ENCODE data around the gene ADAMTSL1. TPM values are rescaled to one million over a fixed set of nuclear protein-coding genes. Genes with fewer than 3 reads are reported as not detected.

Gene ADAMTSL1
- polyA plus RNA-seq, 1 donor from 2014 or later = 1.1 TPM

DNA sequence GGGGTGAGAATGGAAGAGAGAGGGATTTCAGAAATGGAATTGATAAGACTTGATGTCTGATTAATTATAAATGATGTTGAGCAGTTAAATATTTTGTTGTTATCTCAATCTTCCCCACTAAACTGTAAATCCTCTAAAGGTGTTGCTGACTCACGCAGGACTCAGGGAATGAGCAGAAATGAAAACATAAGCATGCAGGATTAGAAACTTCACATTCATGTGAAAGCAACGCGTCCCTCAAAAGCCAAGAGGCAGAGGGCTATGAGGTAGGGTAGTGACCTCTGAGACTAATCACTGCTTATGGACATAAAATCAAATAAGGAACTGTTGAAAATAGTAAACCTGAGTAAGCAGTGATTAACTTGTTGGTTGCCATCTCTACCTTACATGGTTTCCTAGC lies 21.1 kb downstream of the ADAMTSL1 start:
- Histone ChIP-seq H3K79me2 (replicated peaks; ENCODE audit: insufficient read depth, low read length) (no peaks in the 10 kb centered on the region), H3K9me2 (ENCODE audit: insufficient read depth, low read length) (no peaks in the 10 kb centered on the region), H3K4me3 (ENCODE audit: low read length) (no peak overlapping the region), H3K4me2 (ENCODE audit: low read length) (no peak overlapping the region), H4K20me1 (ENCODE audit: insufficient read depth) (no peaks in the 10 kb centered on the region), H3K9ac (ENCODE audit: low read length) (no peak overlapping the region), H3F3A (ENCODE audit: insufficient read depth, low read length, poor library complexity, severe bottlenecking) (no peaks in the 10 kb centered on the region), H2AFZ (ENCODE audit: low read depth, low read length) (no peak overlapping the region), H3K27me3 (ENCODE audit: insufficient read depth, low read depth, low read length) (no peaks in the 10 kb centered on the region), H3K9me3 (ENCODE audit: low read length) (no peaks in the 10 kb centered on the region), H3K27ac (ENCODE audit: low read length) (no peak overlapping the region), H3K36me3 (ENCODE audit: insufficient read depth, low read length) (no peaks in the 10 kb centered on the region)
- TF ChIP-seq EP300 (conservative IDR thresholded peaks at IDR 0.05; ENCODE audit: poor library complexity, severe bottlenecking) (no peak), SMC3 (conservative IDR thresholded peaks at IDR 0.05; ENCODE audit: poor library complexity) (no peak)
- TF ChIP-seq, protein P1, sequence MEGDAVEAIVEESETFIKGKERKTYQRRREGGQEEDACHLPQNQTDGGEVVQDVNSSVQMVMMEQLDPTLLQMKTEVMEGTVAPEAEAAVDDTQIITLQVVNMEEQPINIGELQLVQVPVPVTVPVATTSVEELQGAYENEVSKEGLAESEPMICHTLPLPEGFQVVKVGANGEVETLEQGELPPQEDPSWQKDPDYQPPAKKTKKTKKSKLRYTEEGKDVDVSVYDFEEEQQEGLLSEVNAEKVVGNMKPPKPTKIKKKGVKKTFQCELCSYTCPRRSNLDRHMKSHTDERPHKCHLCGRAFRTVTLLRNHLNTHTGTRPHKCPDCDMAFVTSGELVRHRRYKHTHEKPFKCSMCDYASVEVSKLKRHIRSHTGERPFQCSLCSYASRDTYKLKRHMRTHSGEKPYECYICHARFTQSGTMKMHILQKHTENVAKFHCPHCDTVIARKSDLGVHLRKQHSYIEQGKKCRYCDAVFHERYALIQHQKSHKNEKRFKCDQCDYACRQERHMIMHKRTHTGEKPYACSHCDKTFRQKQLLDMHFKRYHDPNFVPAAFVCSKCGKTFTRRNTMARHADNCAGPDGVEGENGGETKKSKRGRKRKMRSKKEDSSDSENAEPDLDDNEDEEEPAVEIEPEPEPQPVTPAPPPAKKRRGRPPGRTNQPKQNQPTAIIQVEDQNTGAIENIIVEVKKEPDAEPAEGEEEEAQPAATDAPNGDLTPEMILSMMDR (IDR thresholded peaks at IDR 0.05; ENCODE audit: poor library complexity, severe bottlenecking) = no peak

DNA sequence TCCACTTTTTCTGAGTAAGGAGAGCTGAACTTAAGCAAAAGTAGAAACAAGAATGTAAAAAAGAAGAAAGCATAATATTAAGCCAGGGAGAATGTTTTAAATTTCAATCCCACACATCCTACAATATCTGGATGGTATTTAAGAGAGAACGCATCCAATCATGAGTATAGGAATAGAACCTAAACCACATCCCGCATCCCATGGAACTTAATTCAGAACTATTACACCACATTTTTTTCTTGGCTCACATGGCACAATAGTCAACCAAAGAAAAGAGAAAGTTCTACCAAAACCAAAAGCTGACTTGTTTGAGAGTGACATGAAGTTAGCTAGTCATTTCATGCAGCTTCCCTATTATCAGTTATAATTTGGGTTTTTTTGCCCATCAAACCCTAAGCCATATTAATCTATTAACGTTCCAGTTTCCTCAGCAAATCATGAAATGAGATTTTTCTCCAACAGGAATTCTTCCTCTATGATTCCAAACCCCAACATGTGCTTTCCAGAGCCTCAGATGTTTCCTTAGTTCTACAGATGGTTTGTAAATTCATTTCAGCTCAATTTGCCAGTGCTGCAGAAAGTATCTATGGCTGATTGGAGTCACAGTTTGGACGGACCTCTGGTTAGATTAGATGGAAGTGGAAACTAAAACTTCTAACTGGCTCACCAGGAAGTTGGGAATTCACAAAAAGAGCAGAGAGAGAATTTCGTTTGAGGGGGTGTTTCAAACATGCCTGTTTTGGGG lies 22.5 kb downstream of the ADAMTSL1 start:
- Histone ChIP-seq H2AFZ (ENCODE audit: low read depth, low read length) (no peak overlapping the region), H3F3A (ENCODE audit: insufficient read depth, low read length, poor library complexity, severe bottlenecking) (no peaks in the 10 kb centered on the region), H3K36me3 (ENCODE audit: insufficient read depth, low read length) (no peaks in the 10 kb centered on the region), H3K79me2 (replicated peaks; ENCODE audit: insufficient read depth, low read length) (no peaks in the 10 kb centered on the region), H4K20me1 (ENCODE audit: insufficient read depth) (no peaks in the 10 kb centered on the region), H3K27me3 (ENCODE audit: insufficient read depth, low read depth, low read length) (no peaks in the 10 kb centered on the region), H3K9me2 (ENCODE audit: insufficient read depth, low read length) (no peaks in the 10 kb centered on the region), H3K4me3 (ENCODE audit: low read length) (no peak overlapping the region), H3K4me2 (ENCODE audit: low read length) (no peak overlapping the region), H3K27ac (ENCODE audit: low read length) (no peak overlapping the region), H3K9me3 (ENCODE audit: low read length) (no peaks in the 10 kb centered on the region), H3K9ac (ENCODE audit: low read length) (no peak overlapping the region)
- TF ChIP-seq POLR2AphosphoS5 (IDR thresholded peaks at IDR 0.05) (no peak), TAF1 (IDR thresholded peaks at IDR 0.05; ENCODE audit: low read depth) (no peak), MXI1 (conservative IDR thresholded peaks at IDR 0.05; ENCODE audit: poor library complexity, severe bottlenecking) (no peak)
- TF ChIP-seq, protein P2, sequence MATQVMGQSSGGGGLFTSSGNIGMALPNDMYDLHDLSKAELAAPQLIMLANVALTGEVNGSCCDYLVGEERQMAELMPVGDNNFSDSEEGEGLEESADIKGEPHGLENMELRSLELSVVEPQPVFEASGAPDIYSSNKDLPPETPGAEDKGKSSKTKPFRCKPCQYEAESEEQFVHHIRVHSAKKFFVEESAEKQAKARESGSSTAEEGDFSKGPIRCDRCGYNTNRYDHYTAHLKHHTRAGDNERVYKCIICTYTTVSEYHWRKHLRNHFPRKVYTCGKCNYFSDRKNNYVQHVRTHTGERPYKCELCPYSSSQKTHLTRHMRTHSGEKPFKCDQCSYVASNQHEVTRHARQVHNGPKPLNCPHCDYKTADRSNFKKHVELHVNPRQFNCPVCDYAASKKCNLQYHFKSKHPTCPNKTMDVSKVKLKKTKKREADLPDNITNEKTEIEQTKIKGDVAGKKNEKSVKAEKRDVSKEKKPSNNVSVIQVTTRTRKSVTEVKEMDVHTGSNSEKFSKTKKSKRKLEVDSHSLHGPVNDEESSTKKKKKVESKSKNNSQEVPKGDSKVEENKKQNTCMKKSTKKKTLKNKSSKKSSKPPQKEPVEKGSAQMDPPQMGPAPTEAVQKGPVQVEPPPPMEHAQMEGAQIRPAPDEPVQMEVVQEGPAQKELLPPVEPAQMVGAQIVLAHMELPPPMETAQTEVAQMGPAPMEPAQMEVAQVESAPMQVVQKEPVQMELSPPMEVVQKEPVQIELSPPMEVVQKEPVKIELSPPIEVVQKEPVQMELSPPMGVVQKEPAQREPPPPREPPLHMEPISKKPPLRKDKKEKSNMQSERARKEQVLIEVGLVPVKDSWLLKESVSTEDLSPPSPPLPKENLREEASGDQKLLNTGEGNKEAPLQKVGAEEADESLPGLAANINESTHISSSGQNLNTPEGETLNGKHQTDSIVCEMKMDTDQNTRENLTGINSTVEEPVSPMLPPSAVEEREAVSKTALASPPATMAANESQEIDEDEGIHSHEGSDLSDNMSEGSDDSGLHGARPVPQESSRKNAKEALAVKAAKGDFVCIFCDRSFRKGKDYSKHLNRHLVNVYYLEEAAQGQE (IDR thresholded peaks at IDR 0.05; ENCODE audit: borderline replicate concordance) = no peak

DNA sequence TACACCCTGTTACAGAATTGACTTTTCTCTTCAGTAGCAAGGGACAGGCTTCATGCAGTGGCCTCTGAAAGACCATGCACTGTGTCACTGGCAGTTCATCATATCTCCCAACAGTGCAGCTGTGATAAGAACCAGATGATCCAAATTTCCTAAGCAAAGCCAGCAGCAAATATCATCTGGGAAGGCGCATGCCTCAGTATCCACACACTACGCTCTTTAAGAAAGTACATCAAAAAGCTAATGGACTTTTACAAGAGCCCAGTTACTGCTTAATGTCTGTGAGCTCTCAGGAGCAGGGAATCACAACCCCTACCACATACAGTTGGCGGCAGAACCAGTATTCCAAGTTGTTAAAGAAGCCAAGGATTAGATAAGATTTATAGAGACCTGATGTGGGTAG lies 25.1 kb downstream of the ADAMTSL1 start:
- H3K9me3 ChIP-seq (ENCODE audit: low read length) = no peaks in the 10 kb centered on the region
- H3F3A ChIP-seq (ENCODE audit: insufficient read depth, low read length, poor library complexity, severe bottlenecking) = no peaks in the 10 kb centered on the region
- TF ChIP-seq, protein P2 (IDR thresholded peaks at IDR 0.05; ENCODE audit: borderline replicate concordance) = no peak
- no peak for TF ChIP-seq RAD21 (conservative IDR thresholded peaks at IDR 0.05)
- TF ChIP-seq EZH2 (IDR thresholded peaks at IDR 0.05; ENCODE audit: borderline replicate concordance, insufficient read depth, low read length, poor library complexity, severe bottlenecking) = no peak
- TF ChIP-seq MXI1 (conservative IDR thresholded peaks at IDR 0.05; ENCODE audit: poor library complexity, severe bottlenecking) = no peak
- TF ChIP-seq, protein P1 (IDR thresholded peaks at IDR 0.05; ENCODE audit: poor library complexity, severe bottlenecking) = no peak
- TF ChIP-seq TAF1 (IDR thresholded peaks at IDR 0.05; ENCODE audit: low read depth) = no peak
- no peak for TF ChIP-seq EP300 (conservative IDR thresholded peaks at IDR 0.05; ENCODE audit: poor library complexity, severe bottlenecking)
- no peak for TF ChIP-seq SMC3 (conservative IDR thresholded peaks at IDR 0.05; ENCODE audit: poor library complexity)
- no peak for TF ChIP-seq POLR2AphosphoS5 (IDR thresholded peaks at IDR 0.05)
- H3K9ac ChIP-seq (ENCODE audit: low read length) = no peak overlapping the region
- H3K79me2 ChIP-seq (replicated peaks; ENCODE audit: insufficient read depth, low read length) = no peaks in the 10 kb centered on the region
- H3K36me3 ChIP-seq (ENCODE audit: insufficient read depth, low read length) = no peaks in the 10 kb centered on the region
- no peaks in the 10 kb centered on the region for H3K27me3 ChIP-seq (ENCODE audit: insufficient read depth, low read depth, low read length)
- no peaks in the 10 kb centered on the region for H4K20me1 ChIP-seq (ENCODE audit: insufficient read depth)
- H2AFZ ChIP-seq (ENCODE audit: low read depth, low read length) = no peak overlapping the region
- H3K4me2 ChIP-seq (ENCODE audit: low read length) = no peak overlapping the region
- H3K9me2 ChIP-seq (ENCODE audit: insufficient read depth, low read length) = no peaks in the 10 kb centered on the region
- H3K4me3 ChIP-seq (ENCODE audit: low read length) = no peak overlapping the region
- H3K27ac ChIP-seq (ENCODE audit: low read length) = no peak overlapping the region

Measured in neural cell (in vitro differentiated cells).